HPDE6-E6E7 (cell line): ENCODE measurements around the gene PCDHGC5.
A peak's percentile ranks its signal among the peaks of the same experiment; 100 is the strongest.

ENCODE experiments used
- DNase-seq: peaks from one replicate; pipeline ENCODE4 v3.0.0; 2011; ENCODE audit warnings: missing footprints; ENCODE audit errors: extremely low spot score

Gene PCDHGC5

GRCh38 chr5:141488591-141489561, at the start of gene PCDHGC5:
PCDHGC5 (plus strand) TSS chr5:141489081; CDS start chr5:141489241, 160 bp downstream.
- DNase-seq: peak; percentile 69

GRCh38 chr5:141439411-141440141, 49.3 kb upstream of the PCDHGC5 start:
- DNase-seq: no peak

DNA sequence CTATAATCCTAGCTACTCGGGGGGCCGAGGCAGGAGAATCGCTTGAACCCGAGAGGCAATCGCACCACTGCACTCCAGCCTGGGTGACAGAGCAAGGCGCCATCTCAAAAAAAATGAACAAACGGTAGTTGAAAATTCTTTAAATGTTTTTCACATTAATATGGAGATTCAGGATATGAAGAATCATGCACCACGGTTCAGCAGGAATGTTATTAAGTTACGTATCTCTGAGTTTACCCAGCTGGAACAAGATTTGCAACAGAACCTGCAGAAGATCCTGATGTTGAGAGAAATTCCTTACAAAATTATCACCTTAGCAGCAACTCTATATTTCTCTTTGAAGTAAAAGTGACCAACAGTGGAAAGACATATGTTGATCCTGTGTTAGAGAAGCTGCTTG, 48.5 kb upstream of the PCDHGC5 start:
- no peak for DNase-seq

GRCh38 chr5:141441571-141442170, 47.2 kb upstream of the PCDHGC5 start:
- no peak for DNase-seq

- DNase-seq: no peak
Observed at GRCh38 chr5:141465351-141465750, 23.5 kb upstream of the PCDHGC5 start.

DNA sequence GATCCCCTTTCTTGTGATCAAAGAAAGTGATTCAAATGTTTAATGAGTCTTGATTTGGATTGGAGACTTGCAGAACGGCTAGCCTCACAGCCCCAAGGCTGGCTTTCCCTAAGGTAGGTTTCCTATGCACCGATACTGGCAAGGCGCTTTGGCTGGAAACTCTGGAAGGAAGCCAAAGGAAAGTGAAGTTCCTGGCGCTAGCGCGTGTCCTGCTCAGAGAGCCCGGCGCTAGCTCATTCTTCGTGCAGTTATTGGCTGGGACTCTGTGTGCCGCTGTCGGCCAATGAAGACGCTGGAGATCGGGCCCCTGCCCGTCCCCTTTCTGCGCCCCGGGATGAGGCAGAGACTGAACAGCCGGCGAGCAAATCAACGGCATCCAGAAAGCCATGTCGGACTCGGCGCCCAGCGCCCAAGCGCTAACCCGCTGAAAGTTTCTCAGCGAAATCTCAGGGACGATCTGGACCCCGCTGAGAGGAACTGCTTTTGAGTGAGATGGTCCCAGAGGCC, 13.2 kb upstream of the PCDHGC5 start, which contains the start of gene PCDHGC3:
PCDHGC3 (plus strand) TSS at position 342 of the 507 bp plus-strand sequence; CDS start at position 493, 151 bp downstream.
- DNase-seq: peak; percentile 96

- DNase-seq: peak; percentile 49
Observed at GRCh38 chr5:141476132-141476911, 12.6 kb upstream of the PCDHGC5 start.

DNA sequence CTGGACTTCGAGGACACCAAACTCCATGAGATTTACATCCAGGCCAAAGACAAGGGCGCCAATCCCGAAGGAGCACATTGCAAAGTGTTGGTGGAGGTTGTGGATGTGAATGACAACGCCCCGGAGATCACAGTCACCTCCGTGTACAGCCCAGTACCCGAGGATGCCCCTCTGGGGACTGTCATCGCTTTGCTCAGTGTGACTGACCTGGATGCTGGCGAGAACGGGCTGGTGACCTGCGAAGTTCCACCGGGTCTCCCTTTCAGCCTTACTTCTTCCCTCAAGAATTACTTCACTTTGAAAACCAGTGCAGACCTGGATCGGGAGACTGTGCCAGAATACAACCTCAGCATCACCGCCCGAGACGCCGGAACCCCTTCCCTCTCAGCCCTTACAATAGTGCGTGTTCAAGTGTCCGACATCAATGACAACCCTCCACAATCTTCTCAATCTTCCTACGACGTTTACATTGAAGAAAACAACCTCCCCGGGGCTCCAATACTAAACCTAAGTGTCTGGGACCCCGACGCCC, 11.8 kb upstream of the PCDHGC5 start:
- no peak for DNase-seq

DNA sequence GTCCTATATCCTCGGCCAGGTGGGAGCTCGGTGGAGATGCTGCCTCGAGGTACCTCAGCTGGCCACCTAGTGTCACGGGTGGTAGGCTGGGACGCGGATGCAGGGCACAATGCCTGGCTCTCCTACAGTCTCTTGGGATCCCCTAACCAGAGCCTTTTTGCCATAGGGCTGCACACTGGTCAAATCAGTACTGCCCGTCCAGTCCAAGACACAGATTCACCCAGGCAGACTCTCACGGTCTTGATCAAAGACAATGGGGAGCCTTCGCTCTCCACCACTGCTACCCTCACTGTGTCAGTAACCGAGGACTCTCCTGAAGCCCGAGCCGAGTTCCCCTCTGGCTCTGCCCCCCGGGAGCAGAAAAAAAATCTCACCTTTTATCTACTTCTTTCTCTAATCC, 11.1 kb upstream of the PCDHGC5 start:
- no peak for DNase-seq

DNA sequence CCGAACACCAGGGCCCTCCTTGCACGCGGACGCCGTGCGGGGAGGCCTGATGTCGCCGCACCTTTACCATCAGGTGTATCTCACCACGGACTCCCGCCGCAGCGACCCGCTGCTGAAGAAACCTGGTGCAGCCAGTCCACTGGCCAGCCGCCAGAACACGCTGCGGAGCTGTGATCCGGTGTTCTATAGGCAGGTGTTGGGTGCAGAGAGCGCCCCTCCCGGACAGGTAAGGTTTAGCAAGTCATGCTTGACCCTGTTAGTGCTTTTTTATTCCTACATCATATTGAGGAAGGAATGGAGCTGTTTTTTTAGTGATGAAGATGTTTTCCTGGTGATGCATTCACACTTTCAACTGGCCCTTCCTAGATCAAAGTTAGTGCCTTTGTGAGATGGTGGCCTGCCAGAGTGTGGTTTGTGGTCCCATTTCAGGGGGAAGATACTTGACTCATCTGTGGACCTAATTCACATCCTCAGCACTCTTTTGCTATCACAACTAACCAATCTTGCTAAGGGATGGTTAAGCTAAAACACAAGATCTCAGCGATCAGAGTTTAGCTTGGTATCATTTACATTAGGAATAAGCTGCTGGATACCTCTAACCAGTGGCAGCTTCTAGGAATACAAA, 10.4 kb upstream of the PCDHGC5 start:
- no peak for DNase-seq

DNA sequence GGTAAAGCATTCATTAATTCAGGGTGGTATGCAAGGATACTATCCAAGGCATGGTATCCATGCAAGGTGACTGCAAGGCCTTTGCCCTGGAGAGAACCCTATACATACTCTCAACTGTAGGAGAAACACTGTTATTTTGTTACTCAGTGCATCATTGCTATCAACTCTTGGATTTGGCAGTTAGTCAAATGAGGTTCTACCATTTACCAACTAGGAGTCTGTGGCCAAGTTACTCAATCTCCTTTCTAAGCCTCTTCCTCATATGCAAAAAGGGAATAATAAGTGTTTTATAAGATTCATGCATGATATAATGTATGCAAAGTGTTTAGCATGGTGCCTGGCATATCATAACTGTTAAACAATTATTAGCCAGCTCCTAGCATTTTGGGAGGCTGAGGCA, 9.1 kb upstream of the PCDHGC5 start:
- DNase-seq: no peak

DNA sequence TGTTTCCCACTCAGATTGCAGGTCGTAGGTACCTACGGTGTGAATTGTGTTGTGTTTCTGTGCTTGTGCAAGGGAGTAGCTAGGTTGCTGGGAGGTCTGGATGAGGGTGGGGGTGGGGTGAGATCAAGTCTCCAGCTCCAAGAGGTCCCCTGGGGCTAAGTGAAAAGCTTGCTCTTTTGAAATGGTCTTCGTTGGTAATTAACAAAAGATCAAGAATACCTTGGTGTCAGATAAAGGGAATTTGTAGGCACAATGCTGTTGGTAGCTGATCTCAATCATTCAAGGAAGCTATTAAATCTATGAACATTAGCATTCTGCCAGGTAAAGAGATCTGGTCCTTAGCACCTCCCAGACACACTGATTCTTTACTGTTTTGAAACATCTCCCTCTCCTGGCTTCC, 5.0 kb upstream of the PCDHGC5 start:
- DNase-seq: no peak

- DNase-seq: no peak
Observed at GRCh38 chr5:141484310-141484640, 4.6 kb upstream of the PCDHGC5 start.

- DNase-seq: no peak
Observed at GRCh38 chr5:141484641-141485311, 4.1 kb upstream of the PCDHGC5 start, which contains the start of gene PCDHGC4. PCDHGC4 (plus strand) TSS chr5:141485030; CDS start chr5:141485174, 144 bp downstream.

DNA sequence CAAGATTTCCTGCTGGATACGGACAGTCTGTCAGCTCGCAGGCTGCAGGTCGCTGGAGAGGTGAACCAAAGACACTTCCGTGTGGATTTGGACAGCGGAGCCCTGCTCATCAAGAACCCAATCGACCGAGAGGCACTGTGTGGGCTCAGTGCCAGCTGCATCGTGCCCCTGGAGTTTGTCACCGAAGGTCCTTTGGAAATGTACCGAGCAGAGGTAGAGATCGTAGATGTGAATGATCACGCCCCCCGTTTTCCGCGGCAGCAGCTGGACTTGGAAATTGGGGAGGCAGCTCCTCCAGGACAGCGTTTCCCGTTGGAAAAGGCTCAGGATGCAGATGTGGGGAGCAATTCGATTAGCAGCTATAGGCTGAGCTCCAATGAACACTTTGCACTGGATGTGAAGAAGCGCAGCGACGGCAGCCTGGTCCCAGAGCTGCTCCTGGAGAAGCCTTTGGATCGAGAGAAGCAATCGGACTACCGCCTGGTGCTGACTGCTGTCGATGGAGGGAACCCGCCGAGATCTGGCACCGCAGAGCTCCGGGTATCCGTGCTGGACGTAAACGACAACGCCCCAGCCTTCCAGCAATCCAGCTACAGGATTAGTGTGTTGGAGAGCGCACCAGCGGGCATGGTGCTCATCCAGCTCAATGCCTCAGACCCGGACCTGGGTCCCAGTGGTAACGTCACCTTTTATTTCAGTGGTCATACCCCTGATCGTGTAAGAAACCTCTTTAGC, 3.4 kb upstream of the PCDHGC5 start:
- no peak for DNase-seq

GRCh38 chr5:141486091-141486490, 2.8 kb upstream of the PCDHGC5 start:
- DNase-seq: no peak

GRCh38 chr5:141487131-141487530, 1.8 kb upstream of the PCDHGC5 start:
- DNase-seq: no peak

DNA sequence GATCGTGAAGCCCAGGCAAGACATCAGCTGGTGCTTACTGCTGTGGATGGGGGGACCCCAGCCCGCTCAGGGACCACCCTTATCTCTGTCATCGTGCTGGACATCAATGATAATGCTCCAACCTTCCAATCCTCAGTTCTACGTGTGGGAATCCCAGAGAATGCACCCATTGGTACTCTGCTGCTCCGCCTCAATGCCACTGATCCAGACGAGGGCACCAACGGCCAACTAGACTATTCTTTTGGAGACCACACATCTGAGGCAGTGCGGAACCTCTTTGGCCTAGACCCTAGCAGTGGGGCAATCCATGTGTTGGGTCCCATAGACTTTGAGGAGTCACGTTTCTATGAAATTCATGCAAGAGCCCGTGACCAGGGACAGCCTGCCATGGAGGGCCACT, 960 bp downstream of the PCDHGC5 start:
- DNase-seq: no peak

DNA sequence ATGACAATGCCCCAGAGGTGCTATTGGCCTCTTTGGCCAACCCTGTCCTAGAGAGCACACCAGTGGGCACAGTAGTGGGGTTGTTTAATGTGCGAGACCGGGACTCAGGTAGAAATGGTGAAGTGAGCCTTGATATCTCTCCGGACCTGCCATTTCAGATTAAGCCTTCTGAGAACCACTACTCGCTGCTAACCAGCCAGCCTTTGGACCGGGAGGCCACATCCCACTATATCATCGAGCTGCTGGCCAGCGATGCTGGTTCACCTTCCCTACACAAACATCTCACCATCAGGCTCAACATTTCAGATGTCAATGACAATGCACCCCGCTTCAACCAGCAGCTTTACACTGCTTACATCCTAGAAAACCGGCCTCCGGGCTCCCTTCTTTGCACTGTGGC, 1.4 kb downstream of the PCDHGC5 start:
- no peak for DNase-seq
